OCI-LY7 (cell line): ENCODE measurements around the gene GNRH2. TPM values are rescaled to one million over a fixed set of nuclear protein-coding genes. Genes with fewer than 3 reads are reported as not detected.

Source experiments
- BruUV-seq: library from RNA; stranded (reverse); fragments of 400-500 nt; replicated peaks from 2 replicates; lab custom pipeline; 2021; lab: Mats Ljungman, UMichigan
- CTCF ChIA-PET: fragments of 300-600 bp; sonication (Branson Sonifier 250); formaldehyde crosslinking; loops from one replicate; lab custom pipeline; 2022; ENCODE audit warnings: antibody characterized with exemption; ENCODE audit not compliant: unreplicated experiment; lab: Charles Lee
- POLR2A ChIA-PET: fragments of 300-600 bp; sonication (Branson Sonifier 250); formaldehyde crosslinking; loops from one replicate; lab custom pipeline; 2022; ENCODE audit warnings: antibody characterized with exemption; lab: Charles Lee
- DNase-seq: peaks from one replicate; pipeline ENCODE4 v3.0.0-alpha.2; 2015; ENCODE audit warnings: low spot score
- H2AFZ ChIP-seq: fragments of 200-600 bp; sonication (generic), shearing (Covaris generic); 2 replicates; pipeline ENCODE4 v1.6.1; 2014; ENCODE audit warnings: mild to moderate bottlenecking, antibody characterized with exemption, low read length, moderate library complexity
- H3K27ac ChIP-seq: fragments of 200-600 bp; sonication (generic); 2 replicates; pipeline ENCODE4 v1.5.1; 2014; ENCODE audit warnings: mixed run types, low read depth, mild to moderate bottlenecking, moderate library complexity, low read length, inconsistent platforms; ENCODE audit not compliant: poor library complexity, severe bottlenecking
- H3K36me3 ChIP-seq: fragments of 200-600 bp; sonication (generic); 2 replicates; pipeline ENCODE4 v1.6.1; 2014; ENCODE audit warnings: mild to moderate bottlenecking, antibody characterized with exemption, low read length, moderate library complexity, mixed read lengths; ENCODE audit not compliant: insufficient read depth
- H3K4me1 ChIP-seq: fragments of 200-600 bp; sonication (generic); 2 replicates; pipeline ENCODE4 v1.5.1; 2014; ENCODE audit warnings: mild to moderate bottlenecking, low read length; ENCODE audit not compliant: insufficient read depth, poor library complexity, severe bottlenecking
- H3K4me2 ChIP-seq: fragments of 200-600 bp; sonication (generic); 2 replicates; pipeline ENCODE4 v1.6.1; 2014; ENCODE audit warnings: mild to moderate bottlenecking, low read length
- H3K4me3 ChIP-seq: fragments of 200-600 bp; sonication (generic); 2 replicates; pipeline ENCODE4 v1.5.1; 2014; ENCODE audit warnings: mild to moderate bottlenecking, low read depth, low read length; ENCODE audit not compliant: poor library complexity, severe bottlenecking
- H3K79me2 ChIP-seq: fragments of 200-600 bp; sonication (generic); 2 replicates; pipeline ENCODE4 v1.6.1; 2016; ENCODE audit warnings: low read depth, mild to moderate bottlenecking, low read length, moderate library complexity, mixed read lengths; ENCODE audit not compliant: insufficient read depth
- H3K9me2 ChIP-seq: fragments of 200-600 bp; sonication (generic); 2 replicates; pipeline ENCODE4 v1.6.1; 2016; ENCODE audit warnings: mild to moderate bottlenecking, low read length, mixed read lengths; ENCODE audit not compliant: insufficient read depth
- H3K9me3 ChIP-seq: fragments of 200-600 bp; sonication (generic); 2 replicates; pipeline ENCODE4 v1.6.1; 2014; ENCODE audit warnings: mild to moderate bottlenecking, mixed run types, low read length, mixed read lengths
- H4K20me1 ChIP-seq: fragments of 200-600 bp; sonication (generic); 2 replicates; pipeline ENCODE4 v1.6.1; 2014; ENCODE audit warnings: mild to moderate bottlenecking, antibody characterized with exemption, low read length, moderate library complexity, mixed read lengths; ENCODE audit not compliant: insufficient read depth
- EZH2phosphoT487 ChIP-seq: fragments of 200-600 bp; sonication (generic); IDR thresholded peaks from 2 replicates; pipeline ENCODE4 v1.6.1; 2018; ENCODE audit warnings: low read depth, borderline replicate concordance, mild to moderate bottlenecking, mixed run types, antibody characterized with exemption, low read length, moderate library complexity, mixed read lengths
- intact Hi-C: fragments of 100-400 bp; cut with micrococcal nuclease; formaldehyde crosslinking; loops from one replicate; pipeline ENCODE4 v1.10.0; 2022; ENCODE audit not compliant: unreplicated experiment
- total RNA-seq, 2 experiments: library from RNA; depleted of rRNA in 1 of 2; stranded (reverse); fragments of >200 nt in 1 of 2; shearing (Covaris generic) in 1 of 2; gene quantifications; 2 replicates each; pipeline ENCODE4 v1.2.3, GENCODE V29; 2014 to 2022
- TF ChIP-seq, protein P1 (sequence below): fragments of 200-600 bp; sonication (generic); conservative IDR thresholded peaks from 2 replicates; pipeline ENCODE4 v1.5.1; 2014; ENCODE audit warnings: mild to moderate bottlenecking, antibody characterized with exemption, low read length, moderate library complexity, mixed read lengths

The GNRH2 gene
- total RNA-seq, 2 experiments from 2014 or later, result 0.44 to 0.61 TPM

GRCh38 chr20:3070725-3071124, 27.3 kb downstream of the GNRH2 start:
- Histone ChIP-seq H3K27ac (no peak overlapping the region), H3K9me2 (no peaks in the 10 kb centered on the region), H3K36me3 (no peaks in the 10 kb centered on the region), H2AFZ (no peak overlapping the region), H3K4me3 (no peak overlapping the region), H3K9me3 (no peaks in the 10 kb centered on the region), H3K79me2 (no peaks in the 10 kb centered on the region), H3K4me2 (no peak overlapping the region), H3K4me1 (no peaks in the 10 kb centered on the region), H4K20me1 (no peaks in the 10 kb centered on the region)
- TF ChIP-seq EZH2phosphoT487, result no peak
- TF ChIP-seq, protein P1, sequence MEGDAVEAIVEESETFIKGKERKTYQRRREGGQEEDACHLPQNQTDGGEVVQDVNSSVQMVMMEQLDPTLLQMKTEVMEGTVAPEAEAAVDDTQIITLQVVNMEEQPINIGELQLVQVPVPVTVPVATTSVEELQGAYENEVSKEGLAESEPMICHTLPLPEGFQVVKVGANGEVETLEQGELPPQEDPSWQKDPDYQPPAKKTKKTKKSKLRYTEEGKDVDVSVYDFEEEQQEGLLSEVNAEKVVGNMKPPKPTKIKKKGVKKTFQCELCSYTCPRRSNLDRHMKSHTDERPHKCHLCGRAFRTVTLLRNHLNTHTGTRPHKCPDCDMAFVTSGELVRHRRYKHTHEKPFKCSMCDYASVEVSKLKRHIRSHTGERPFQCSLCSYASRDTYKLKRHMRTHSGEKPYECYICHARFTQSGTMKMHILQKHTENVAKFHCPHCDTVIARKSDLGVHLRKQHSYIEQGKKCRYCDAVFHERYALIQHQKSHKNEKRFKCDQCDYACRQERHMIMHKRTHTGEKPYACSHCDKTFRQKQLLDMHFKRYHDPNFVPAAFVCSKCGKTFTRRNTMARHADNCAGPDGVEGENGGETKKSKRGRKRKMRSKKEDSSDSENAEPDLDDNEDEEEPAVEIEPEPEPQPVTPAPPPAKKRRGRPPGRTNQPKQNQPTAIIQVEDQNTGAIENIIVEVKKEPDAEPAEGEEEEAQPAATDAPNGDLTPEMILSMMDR, result no peak
- intact Hi-C loops, result no loop called here
- no TSS peak for BruUV-seq
- POLR2A ChIA-PET, result no interaction called here
- CTCF ChIA-PET, result no interaction called here
- DNase-seq, result no peak

DNA sequence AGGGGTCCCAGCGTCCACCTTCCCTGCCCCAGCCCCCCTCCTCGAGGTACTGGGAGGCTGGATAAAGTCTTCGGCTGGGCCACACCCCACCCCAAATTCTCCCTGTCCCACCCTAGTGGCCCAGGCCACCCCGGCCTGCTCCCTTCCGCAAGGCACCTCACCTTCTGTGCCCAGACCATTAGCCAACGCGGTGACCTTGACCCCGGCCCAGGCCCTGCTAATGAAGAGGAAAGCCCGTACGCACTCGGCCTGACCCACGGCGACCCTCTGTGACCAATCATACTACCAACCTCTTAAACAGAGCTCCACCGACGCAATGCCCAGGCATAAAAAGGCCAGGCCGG, 27.8 kb downstream of the GNRH2 start:
- ChIA-PET POLR2A (no interaction called here), CTCF (no interaction called here)
- H3K4me2 ChIP-seq, result no peak overlapping the region
- no peak for DNase-seq
- H2AFZ ChIP-seq, result no peak overlapping the region
- intact Hi-C loops, result no loop called here
- H3K27ac ChIP-seq, result no peak overlapping the region
- no peaks in the 10 kb centered on the region for H3K4me1 ChIP-seq
- H3K36me3 ChIP-seq, result no peaks in the 10 kb centered on the region
- BruUV-seq, result no TSS peak
- H3K79me2 ChIP-seq, result no peaks in the 10 kb centered on the region
- H4K20me1 ChIP-seq, result no peaks in the 10 kb centered on the region
- H3K4me3 ChIP-seq, result no peak overlapping the region
- no peaks in the 10 kb centered on the region for H3K9me3 ChIP-seq
- H3K9me2 ChIP-seq, result no peaks in the 10 kb centered on the region
- TF ChIP-seq EZH2phosphoT487, result no peak
- TF ChIP-seq, protein P1, result no peak

DNA sequence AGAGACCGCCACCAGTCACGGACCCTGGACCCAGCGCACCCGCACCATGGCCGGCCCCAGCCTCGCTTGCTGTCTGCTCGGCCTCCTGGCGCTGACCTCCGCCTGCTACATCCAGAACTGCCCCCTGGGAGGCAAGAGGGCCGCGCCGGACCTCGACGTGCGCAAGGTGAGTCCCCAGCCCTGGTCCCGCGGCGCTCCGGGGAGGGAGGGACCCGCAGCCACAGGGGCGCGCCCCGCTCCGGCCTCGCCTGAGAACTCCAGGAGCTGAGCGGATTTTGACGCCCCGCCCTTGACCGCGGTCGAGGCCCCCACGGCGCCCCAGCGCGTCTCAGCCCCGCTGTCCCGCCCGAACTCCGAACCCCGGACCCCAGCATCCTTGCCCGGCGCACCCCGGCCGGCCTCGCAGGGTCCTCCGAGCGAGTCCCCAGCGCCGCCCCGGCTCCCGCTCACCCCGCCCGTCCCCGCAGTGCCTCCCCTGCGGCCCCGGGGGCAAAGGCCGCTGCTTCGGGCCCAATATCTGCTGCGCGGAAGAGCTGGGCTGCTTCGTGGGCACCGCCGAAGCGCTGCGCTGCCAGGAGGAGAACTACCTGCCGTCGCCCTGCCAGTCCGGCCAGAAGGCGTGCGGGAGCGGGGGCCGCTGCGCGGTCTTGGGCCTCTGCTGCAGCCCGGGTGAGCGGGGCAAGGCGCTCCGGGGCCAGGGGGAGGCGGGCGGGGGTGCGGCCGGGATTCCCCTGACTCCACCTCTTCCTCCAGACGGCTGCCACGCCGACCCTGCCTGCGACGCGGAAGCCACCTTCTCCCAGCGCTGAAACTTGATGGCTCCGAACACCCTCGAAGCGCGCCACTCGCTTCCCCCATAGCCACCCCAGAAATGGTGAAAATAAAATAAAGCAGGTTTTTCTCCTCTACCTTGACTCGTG, 28.4 kb downstream of the GNRH2 start, which contains the start of gene OXT:
OXT (plus strand) TSS at position 11 of the 920 bp plus-strand sequence; CDS start at position 47, 36 bp downstream.
- H2AFZ ChIP-seq, result no peak within 1 kb of the TSS
- no peaks in the 10 kb centered on the region for H3K79me2 ChIP-seq
- POLR2A ChIA-PET, result no interaction called here
- H3K9me2 ChIP-seq, result no peaks in the 10 kb centered on the region
- no peak within 1 kb of the TSS for H3K4me3 ChIP-seq
- BruUV-seq, result no TSS peak
- H4K20me1 ChIP-seq, result no peaks in the 10 kb centered on the region
- no peak within 1 kb of the TSS for H3K4me2 ChIP-seq
- DNase-seq, result no peak
- H3K9me3 ChIP-seq, result no peaks in the 10 kb centered on the region
- CTCF ChIA-PET, result no interaction called here
- H3K27ac ChIP-seq, result no peak within 1 kb of the TSS
- intact Hi-C loops, result no loop called here
- no peaks in the 10 kb centered on the region for H3K36me3 ChIP-seq
- TF ChIP-seq, protein P1, result no peak
- no peak for TF ChIP-seq EZH2phosphoT487
- H3K4me1 ChIP-seq, result no peaks in the 10 kb centered on the region
